ENCODE measurements around the gene UNC5C. TPM values are rescaled to one million over a fixed set of nuclear protein-coding genes. Genes with fewer than 3 reads are reported as not detected.
"Not testable (repeated sequence)": the region's sequence is repeated elsewhere in the genome, so short reads cannot be mapped to it uniquely, and the experiment has no call there.

Gene UNC5C
- total RNA-seq, 1 donor from 2014 or later = 43.8 TPM

DNA sequence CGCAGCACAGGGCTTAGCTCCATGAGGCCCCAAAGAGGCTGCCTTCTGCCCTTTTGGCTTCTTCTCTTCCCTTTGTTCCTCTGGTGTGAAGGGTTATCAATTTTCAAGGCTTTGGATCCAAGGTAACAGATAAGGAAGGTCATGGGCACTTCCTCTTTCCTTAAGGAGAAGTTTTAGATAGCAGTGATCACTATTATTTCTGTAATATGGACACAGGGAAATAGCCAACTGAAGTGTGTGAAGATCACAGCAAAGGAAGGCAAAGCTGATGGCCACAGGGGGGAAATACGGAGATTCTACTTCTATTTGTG lies 366.8 kb downstream of the UNC5C start:
- no peak for DNase-seq (ENCODE audit: low spot score, unreplicated experiment)
- H3K9me3 Mint-ChIP-seq (ENCODE audit: low read depth) = peaks cover 7% of the 10 kb centered on the region
- TF ChIP-seq, protein P1, sequence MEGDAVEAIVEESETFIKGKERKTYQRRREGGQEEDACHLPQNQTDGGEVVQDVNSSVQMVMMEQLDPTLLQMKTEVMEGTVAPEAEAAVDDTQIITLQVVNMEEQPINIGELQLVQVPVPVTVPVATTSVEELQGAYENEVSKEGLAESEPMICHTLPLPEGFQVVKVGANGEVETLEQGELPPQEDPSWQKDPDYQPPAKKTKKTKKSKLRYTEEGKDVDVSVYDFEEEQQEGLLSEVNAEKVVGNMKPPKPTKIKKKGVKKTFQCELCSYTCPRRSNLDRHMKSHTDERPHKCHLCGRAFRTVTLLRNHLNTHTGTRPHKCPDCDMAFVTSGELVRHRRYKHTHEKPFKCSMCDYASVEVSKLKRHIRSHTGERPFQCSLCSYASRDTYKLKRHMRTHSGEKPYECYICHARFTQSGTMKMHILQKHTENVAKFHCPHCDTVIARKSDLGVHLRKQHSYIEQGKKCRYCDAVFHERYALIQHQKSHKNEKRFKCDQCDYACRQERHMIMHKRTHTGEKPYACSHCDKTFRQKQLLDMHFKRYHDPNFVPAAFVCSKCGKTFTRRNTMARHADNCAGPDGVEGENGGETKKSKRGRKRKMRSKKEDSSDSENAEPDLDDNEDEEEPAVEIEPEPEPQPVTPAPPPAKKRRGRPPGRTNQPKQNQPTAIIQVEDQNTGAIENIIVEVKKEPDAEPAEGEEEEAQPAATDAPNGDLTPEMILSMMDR (IDR thresholded peaks at IDR 0.05; ENCODE audit: unreplicated experiment) = no peak
- H3K36me3 Mint-ChIP-seq (ENCODE audit: insufficient read depth) = peaks cover 50% of the 10 kb centered on the region
- no peak overlapping the region for H3K4me3 Mint-ChIP-seq (ENCODE audit: low read depth)
- H3K4me1 Mint-ChIP-seq (ENCODE audit: low read depth) = peaks cover 29% of the 10 kb centered on the region
- peak overlapping the region; percentile 65 for H3K27ac Mint-ChIP-seq
- no peaks in the 10 kb centered on the region for H3K27me3 Mint-ChIP-seq

DNA sequence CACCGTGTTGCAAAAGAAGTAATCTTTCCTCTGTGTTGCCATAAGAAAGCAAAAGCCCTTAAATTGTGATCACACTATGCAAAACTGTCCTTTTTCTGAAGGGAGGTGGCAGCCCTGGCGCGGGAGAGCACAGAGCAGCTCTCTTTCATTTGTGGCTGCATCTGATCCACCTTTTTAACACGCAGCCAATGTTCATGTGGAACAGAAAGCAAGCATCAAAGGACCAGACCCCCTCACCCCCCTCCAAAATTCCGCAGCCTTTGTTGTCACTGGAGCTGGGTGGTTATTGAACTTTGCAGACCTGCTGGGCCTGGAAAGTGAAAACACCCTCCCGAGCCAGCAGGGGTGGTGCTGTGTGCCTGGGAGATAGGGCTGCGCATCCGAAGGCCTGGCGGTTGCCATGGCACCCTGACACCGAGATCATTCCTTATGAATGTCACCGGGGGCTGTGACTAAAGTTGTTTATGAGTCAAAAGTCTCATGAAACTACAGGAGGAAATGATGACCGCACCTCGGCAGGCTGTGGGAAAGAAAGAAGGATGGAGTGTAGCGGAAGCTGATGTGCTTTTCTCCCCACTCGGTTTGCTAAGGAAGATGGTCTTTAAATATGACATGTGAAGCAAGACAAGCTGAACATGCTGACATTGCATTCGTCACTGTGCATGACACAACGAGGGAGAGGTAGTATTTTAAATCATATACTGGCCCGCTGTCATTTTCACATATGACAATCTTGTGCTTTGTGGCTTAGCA lies 367.4 kb downstream of the UNC5C start:
- Mint-ChIP-seq H3K9me3 (ENCODE audit: low read depth) (peaks cover 7% of the 10 kb centered on the region), H3K36me3 (ENCODE audit: insufficient read depth) (peaks cover 52% of the 10 kb centered on the region), H3K27me3 (no peaks in the 10 kb centered on the region), H3K4me1 (ENCODE audit: low read depth) (peaks cover 24% of the 10 kb centered on the region), H3K4me3 (ENCODE audit: low read depth) (no peak overlapping the region), H3K27ac (peak overlapping the region; percentile 65)
- TF ChIP-seq, protein P1 (IDR thresholded peaks at IDR 0.05; ENCODE audit: unreplicated experiment) = no peak
- no peak for DNase-seq (ENCODE audit: low spot score, unreplicated experiment)

DNA sequence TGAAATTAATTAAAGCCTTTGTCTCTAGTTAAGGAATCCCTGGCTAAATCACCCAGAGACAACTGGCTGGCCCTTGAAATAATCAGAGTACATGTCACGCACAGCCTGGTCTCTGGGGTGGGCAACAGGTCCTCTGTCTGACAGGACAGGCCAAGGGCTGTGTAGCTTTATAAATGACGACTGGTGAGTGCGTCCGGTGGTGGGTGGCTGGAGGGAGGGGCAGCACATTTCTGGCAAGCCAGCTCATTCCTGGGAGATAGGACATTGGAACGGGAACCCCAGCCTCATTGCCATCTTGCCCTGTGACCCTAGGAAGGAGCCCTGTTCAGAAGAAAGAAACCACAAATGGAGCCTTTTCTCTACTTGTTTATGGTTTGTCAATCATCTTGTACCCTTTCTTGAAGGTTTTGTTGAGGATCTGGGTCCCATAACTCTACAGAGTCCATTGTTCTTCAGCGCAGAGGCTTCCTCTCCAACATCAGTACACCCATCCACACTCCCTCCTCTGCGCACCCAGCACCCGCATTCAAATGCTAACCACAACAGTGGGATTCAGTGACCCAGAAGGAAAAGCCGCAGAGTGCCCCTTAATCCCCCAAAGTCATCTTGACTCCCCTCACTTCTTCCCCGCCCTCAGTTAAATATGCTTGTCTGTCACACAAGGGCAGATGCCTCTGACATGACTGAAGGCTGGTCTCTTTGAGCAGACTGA lies 368.1 kb downstream of the UNC5C start:
- H3K27me3 Mint-ChIP-seq = no peaks in the 10 kb centered on the region
- TF ChIP-seq, protein P1 (IDR thresholded peaks at IDR 0.05; ENCODE audit: unreplicated experiment) = no peak
- peaks cover 23% of the 10 kb centered on the region for H3K4me1 Mint-ChIP-seq (ENCODE audit: low read depth)
- H3K27ac Mint-ChIP-seq = peak overlapping the region; percentile 3
- H3K9me3 Mint-ChIP-seq (ENCODE audit: low read depth) = peaks cover 7% of the 10 kb centered on the region
- H3K36me3 Mint-ChIP-seq (ENCODE audit: insufficient read depth) = peaks cover 50% of the 10 kb centered on the region
- no peak overlapping the region for H3K4me3 Mint-ChIP-seq (ENCODE audit: low read depth)
- no peak for DNase-seq (ENCODE audit: low spot score, unreplicated experiment)

DNA sequence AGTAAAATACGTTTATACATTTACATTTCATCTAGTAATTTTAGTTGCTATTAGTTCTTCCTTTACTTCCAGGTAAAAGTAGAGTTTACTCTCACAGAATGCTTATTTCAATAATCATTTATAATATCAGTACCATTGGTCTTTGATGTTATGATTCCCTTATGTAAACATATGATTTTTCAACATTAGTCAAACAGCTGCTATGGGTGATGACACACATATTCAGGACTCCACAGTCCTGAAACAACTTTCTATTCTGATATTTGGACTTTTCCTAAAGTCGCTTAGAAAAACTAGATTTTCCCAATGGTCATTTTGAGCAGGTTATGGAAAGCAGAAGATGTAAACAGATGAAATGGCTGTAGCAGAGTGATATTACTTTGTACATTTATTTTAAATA lies 369.8 kb downstream of the UNC5C start:
- Mint-ChIP-seq H3K36me3 (ENCODE audit: insufficient read depth) (peaks cover 55% of the 10 kb centered on the region), H3K4me1 (ENCODE audit: low read depth) (peaks cover 20% of the 10 kb centered on the region), H3K27ac (no peak overlapping the region), H3K27me3 (no peaks in the 10 kb centered on the region), H3K9me3 (ENCODE audit: low read depth) (peaks cover 11% of the 10 kb centered on the region), H3K4me3 (ENCODE audit: low read depth) (no peak overlapping the region)
- DNase-seq (ENCODE audit: low spot score, unreplicated experiment) = no peak
- TF ChIP-seq, protein P1 (IDR thresholded peaks at IDR 0.05; ENCODE audit: unreplicated experiment) = no peak

DNA sequence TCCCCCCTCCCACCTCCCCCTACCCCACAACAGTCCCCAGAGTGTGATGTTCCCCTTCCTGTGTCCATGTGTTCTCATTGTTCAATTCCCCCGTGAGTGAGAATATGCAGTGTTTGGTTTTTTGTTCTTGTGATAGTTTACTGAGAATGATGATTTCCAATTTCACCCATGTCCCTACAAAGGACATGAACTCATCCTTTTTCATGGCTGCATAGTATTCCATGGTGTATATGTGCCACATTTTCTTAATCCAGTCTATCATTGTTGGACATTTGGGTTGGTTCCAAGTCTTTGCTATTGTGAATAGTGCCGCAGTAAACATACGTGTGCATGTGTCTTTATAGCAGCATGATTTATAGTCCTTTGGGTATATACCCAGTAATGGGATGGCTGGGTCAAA lies 377.4 kb downstream of the UNC5C start:
- not testable (repeated sequence) for H3K4me3 Mint-ChIP-seq (ENCODE audit: low read depth); H3K4me1 Mint-ChIP-seq (ENCODE audit: low read depth); H3K27ac Mint-ChIP-seq; H3K27me3 Mint-ChIP-seq; H3K9me3 Mint-ChIP-seq (ENCODE audit: low read depth); DNase-seq (ENCODE audit: low spot score, unreplicated experiment)
- H3K36me3 Mint-ChIP-seq (ENCODE audit: insufficient read depth) = peaks cover 38% of the 10 kb centered on the region

DNA sequence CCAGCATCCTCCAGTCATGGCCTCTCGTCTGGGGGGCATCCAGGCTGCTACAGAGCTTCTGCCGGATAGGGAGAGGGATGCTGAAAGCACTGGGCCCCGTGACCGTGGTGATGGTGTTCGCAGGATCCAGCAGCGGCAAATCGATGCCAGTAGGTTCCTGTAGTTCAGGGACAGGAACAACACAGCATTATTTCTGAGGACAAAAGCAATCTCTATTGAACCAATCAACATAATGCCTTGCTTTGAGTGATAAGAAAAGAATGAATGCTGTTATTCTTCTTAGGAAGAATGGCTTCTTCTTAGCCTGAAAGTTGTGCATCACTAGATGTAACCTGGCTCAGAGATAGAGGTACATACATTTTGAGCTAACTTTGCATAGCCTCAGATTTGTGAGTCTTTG lies 378.6 kb downstream of the UNC5C start:
- Mint-ChIP-seq H3K4me3 (ENCODE audit: low read depth) (no peak overlapping the region), H3K36me3 (ENCODE audit: insufficient read depth) (peaks cover 35% of the 10 kb centered on the region), H3K4me1 (ENCODE audit: low read depth) (peaks cover 8% of the 10 kb centered on the region), H3K27me3 (no peaks in the 10 kb centered on the region), H3K9me3 (ENCODE audit: low read depth) (peaks cover 4% of the 10 kb centered on the region), H3K27ac (no peak overlapping the region)
- no peak for DNase-seq (ENCODE audit: low spot score, unreplicated experiment)
- TF ChIP-seq, protein P1 (IDR thresholded peaks at IDR 0.05; ENCODE audit: unreplicated experiment) = no peak

All from progenitor cell of endocrine pancreas (in vitro differentiated cells).